ENCODE data around the gene AMH. TPM values are rescaled to one million over a fixed set of nuclear protein-coding genes. Genes with fewer than 3 reads are reported as not detected.

The AMH gene
- total RNA-seq, 3 donors from 2014 or later, result 2.5 to 3.9 TPM; not detected in 1

- intact Hi-C loops (cut with DNase I; ENCODE audit: low total_unique reads), result loop anchor here (5.0 kb wide), 1 partner anchor 36 kb away; no protein-coding TSS in a partner anchor
- H3K27me3 ChIP-seq, result no peaks in the 10 kb centered on the region
- H3K4me1 ChIP-seq, result peaks cover 10 to 37% of the 10 kb centered on the region in 2 donors
- peak; percentile 91 to 97 (median 91) for TF ChIP-seq POLR2AphosphoS5 (IDR thresholded peaks at IDR 0.05)
- peak; percentile 97 to 100 (median 99) for TF ChIP-seq CTCF (IDR thresholded peaks at IDR 0.05)
- peak; percentile 58 for TF ChIP-seq POLR2A (IDR thresholded peaks at IDR 0.05)
- no peaks in the 10 kb centered on the region for H3K36me3 ChIP-seq
- H3K4me3 ChIP-seq, result peak within 1 kb of the TSS; percentile 84 to 95 (median 85)
- no peaks in the 10 kb centered on the region for H3K9me3 ChIP-seq
- peak within 1 kb of the TSS; percentile 99 for H3K27ac ChIP-seq
- DNase-seq (ENCODE audit: low spot score in 2 of 2), result peak; percentile 96 to 97
These were observed 12.6 kb upstream of the AMH start, which contains the start of the genes PLEKHJ1 and SF3A2 for GRCh38 chr19:2236314-2237050. PLEKHJ1 (minus strand) TSS chr19:2236329; CDS start chr19:2236248, 81 bp downstream. SF3A2 (plus strand) TSS chr19:2236824; CDS start chr19:2243419, 6,595 bp downstream.

GRCh38 chr19:2237051-2237868, 11.9 kb upstream of the AMH start:
- Histone ChIP-seq H3K27ac (peak overlapping the region; percentile 99), H3K9me3 (no peaks in the 10 kb centered on the region), H3K4me3 (peak overlapping the region; percentile 84 to 95 (median 85)), H3K36me3 (no peaks in the 10 kb centered on the region), H3K27me3 (no peaks in the 10 kb centered on the region), H3K4me1 (peaks cover 18 to 37% of the 10 kb centered on the region in 2 donors)
- no peak for TF ChIP-seq CTCF (IDR thresholded peaks at IDR 0.05)
- TF ChIP-seq POLR2AphosphoS5 (IDR thresholded peaks at IDR 0.05), result no peak
- peak; percentile 3 for TF ChIP-seq POLR2A (IDR thresholded peaks at IDR 0.05)
- intact Hi-C loops (cut with DNase I; ENCODE audit: low total_unique reads), result loop anchor here (5.0 kb wide), 1 partner anchor 35 kb away; no protein-coding TSS in a partner anchor
- DNase-seq (ENCODE audit: low spot score in 2 of 2), result no peak

- Histone ChIP-seq H3K4me1 (peaks cover 18 to 37% of the 10 kb centered on the region in 2 donors), H3K4me3 (peak overlapping the region; percentile 84 to 95 (median 85)), H3K27me3 (no peaks in the 10 kb centered on the region), H3K9me3 (no peaks in the 10 kb centered on the region), H3K27ac (peak overlapping the region; percentile 21 to 99), H3K36me3 (no peaks in the 10 kb centered on the region)
- no peak for TF ChIP-seq POLR2A (IDR thresholded peaks at IDR 0.05)
- no peak for TF ChIP-seq POLR2AphosphoS5 (IDR thresholded peaks at IDR 0.05)
- TF ChIP-seq CTCF (IDR thresholded peaks at IDR 0.05), result no peak
- intact Hi-C loops (cut with DNase I; ENCODE audit: low total_unique reads), result loop anchor here (5.0 kb wide), 1 partner anchor 34 kb away; no protein-coding TSS in a partner anchor
- DNase-seq (ENCODE audit: low spot score in 2 of 2), result no peak
These were observed 11.3 kb upstream of the AMH start for GRCh38 chr19:2237869-2238153.

- H3K9me3 ChIP-seq, result no peaks in the 10 kb centered on the region
- H3K36me3 ChIP-seq, result peaks cover 5% of the 10 kb centered on the region
- peak overlapping the region in 1 of 3 donors; percentile 18 for H3K4me3 ChIP-seq
- DNase-seq (ENCODE audit: low spot score in 2 of 2), result no peak
- peak overlapping the region in 1 of 2 donors; percentile 82 for H3K27ac ChIP-seq
- TF ChIP-seq CTCF (IDR thresholded peaks at IDR 0.05) (no peak), POLR2A (IDR thresholded peaks at IDR 0.05) (no peak), POLR2AphosphoS5 (IDR thresholded peaks at IDR 0.05) (no peak)
- intact Hi-C loops (cut with DNase I; ENCODE audit: low total_unique reads), result loop anchor here (5.0 kb wide), 1 partner anchor 33 kb away; no protein-coding TSS in a partner anchor
- H3K4me1 ChIP-seq, result peaks cover 18 to 37% of the 10 kb centered on the region in 2 donors
- H3K27me3 ChIP-seq, result no peaks in the 10 kb centered on the region
These were observed 9.9 kb upstream of the AMH start for GRCh38 chr19:2239173-2239572.
